Measurements from ENCODE around the gene SLC48A1. TPM values are rescaled to one million over a fixed set of nuclear protein-coding genes. Genes with fewer than 3 reads are reported as not detected.

SLC48A1 gene
- total RNA-seq, 4 donors from 2014 or later = 18.9 to 35.4 (median 25.4) TPM

DNA sequence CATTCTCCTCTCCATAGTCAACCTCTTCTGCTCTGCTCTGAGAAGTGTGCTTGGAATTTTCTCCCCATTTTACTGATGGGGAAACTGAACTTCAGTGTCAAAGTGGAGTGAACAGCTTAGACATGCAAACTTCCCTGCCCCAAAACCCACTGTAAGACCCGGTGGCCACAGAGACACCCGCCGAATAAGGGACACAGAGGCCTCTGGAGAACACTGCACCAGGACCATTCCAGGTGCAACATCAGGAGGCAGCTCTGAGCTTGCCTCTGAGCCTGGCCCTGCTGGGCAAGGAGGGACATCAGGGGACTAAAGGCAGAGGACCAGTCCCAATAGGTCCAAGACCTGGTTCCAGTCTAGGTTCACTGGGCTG, 45.0 kb downstream of the SLC48A1 start:
- no peaks in the 10 kb centered on the region for H3K27me3 ChIP-seq
- H3K36me3 ChIP-seq = no peaks in the 10 kb centered on the region
- H3K9me3 ChIP-seq = no peaks in the 10 kb centered on the region
- H3K4me3 ChIP-seq = peak overlapping the region; percentile 64 to 95 (median 82)
- 43% methylated on average over 3 of the region's 3 CpGs; no CpG with 5 or more reads in 1 of the 2 donors for WGBS, 2 donors
- TF ChIP-seq POLR2A (IDR thresholded peaks at IDR 0.05) = no peak
- TF ChIP-seq, protein P1, sequence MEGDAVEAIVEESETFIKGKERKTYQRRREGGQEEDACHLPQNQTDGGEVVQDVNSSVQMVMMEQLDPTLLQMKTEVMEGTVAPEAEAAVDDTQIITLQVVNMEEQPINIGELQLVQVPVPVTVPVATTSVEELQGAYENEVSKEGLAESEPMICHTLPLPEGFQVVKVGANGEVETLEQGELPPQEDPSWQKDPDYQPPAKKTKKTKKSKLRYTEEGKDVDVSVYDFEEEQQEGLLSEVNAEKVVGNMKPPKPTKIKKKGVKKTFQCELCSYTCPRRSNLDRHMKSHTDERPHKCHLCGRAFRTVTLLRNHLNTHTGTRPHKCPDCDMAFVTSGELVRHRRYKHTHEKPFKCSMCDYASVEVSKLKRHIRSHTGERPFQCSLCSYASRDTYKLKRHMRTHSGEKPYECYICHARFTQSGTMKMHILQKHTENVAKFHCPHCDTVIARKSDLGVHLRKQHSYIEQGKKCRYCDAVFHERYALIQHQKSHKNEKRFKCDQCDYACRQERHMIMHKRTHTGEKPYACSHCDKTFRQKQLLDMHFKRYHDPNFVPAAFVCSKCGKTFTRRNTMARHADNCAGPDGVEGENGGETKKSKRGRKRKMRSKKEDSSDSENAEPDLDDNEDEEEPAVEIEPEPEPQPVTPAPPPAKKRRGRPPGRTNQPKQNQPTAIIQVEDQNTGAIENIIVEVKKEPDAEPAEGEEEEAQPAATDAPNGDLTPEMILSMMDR (IDR thresholded peaks at IDR 0.05) = no peak
- peaks cover 79 to 93% (median 83%) of the 10 kb centered on the region in 3 donors for H3K4me1 ChIP-seq
- intact Hi-C loops (cut with DNase I) = no loop called here
- H3K27ac ChIP-seq = peak overlapping the region; percentile 96 to 99 (median 98)
- DNase-seq = no peak

DNA sequence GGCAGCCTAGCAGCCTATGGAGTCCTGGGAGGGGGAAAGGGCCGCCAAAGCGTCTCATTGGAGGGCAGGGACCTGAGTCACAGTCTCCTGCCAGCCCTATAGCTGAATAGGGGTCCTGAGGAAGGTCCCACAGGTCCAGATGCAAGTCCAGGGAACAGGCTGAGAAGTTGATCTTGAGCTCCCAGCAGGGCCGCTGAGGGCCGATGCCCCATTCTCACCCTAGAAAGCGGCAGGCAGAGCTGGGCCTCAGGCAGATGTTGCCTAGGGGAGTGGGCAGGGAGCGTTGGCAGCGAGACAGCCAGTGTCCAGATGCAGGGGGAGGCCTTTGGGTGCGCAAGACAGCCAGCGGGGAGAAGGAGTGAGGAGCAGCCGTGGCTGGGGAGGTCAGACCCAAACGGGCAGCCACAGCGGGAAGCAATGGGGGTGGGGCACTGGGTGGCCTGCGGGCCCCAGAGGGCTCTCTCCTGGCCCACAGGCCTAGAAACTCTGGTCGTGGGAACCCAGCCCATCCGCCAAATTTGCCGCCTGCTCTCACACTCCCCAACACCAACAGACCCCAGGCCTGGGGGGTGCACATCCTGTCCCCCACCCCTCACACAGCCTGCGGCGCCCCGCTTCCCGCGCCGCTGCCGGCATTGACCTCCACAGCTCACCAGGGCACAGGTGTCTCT, 45.6 kb downstream of the SLC48A1 start:
- no peak for DNase-seq
- intact Hi-C loops (cut with DNase I) = no loop called here
- no peaks in the 10 kb centered on the region for H3K36me3 ChIP-seq
- no peaks in the 10 kb centered on the region for H3K9me3 ChIP-seq
- 14 to 17% methylated on average over 7 of the region's 23 CpGs for WGBS, 2 donors
- peak overlapping the region; percentile 64 to 95 (median 82) for H3K4me3 ChIP-seq
- H3K27me3 ChIP-seq = no peaks in the 10 kb centered on the region
- TF ChIP-seq, protein P1 (IDR thresholded peaks at IDR 0.05) = no peak
- TF ChIP-seq POLR2A (IDR thresholded peaks at IDR 0.05) = no peak
- H3K27ac ChIP-seq = peak overlapping the region; percentile 96 to 99 (median 98)
- peaks cover 79 to 93% (median 81%) of the 10 kb centered on the region in 3 donors for H3K4me1 ChIP-seq

DNA sequence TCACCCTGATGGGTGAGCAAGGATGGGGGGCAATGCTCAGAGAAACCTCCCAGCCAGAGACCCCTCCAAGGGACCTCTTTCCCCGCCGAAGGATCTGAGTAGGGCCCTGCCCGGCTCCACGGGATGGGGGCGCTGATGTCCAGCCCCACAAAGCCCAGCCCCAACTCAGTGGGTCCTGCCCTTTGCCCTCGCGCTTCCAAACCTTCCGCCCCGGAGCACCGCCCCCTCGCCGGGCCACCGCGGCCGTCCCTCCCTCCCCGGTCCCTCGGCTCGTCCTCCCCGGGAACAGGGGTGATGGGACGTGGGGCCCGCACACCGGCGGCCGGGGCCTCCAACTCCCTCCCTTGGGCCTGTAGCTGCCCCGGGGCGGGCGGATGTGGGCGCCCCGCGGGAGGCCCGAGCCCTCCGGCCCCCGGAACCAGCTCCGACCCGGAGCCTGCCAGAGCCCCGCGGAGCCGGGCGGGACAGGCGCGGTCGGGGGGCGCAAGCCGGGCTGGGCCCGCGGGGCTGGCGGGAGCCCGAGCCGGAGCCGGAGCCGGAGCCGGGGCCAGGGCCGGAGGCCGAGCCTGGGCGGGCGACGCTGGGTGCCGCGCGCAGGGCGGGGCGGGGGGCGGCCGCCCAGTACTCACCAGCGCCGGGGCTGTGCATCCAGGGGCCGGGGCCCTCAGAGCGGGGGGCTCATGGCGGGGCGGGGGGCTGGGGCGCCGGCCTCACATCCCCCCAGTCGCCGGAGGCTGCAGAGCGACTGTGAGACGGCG, 46.3 kb downstream of the SLC48A1 start:
- Histone ChIP-seq H3K9me3 (no peaks in the 10 kb centered on the region), H3K27me3 (no peaks in the 10 kb centered on the region), H3K27ac (peak overlapping the region; percentile 96 to 99 (median 98)), H3K4me1 (peaks cover 77 to 93% (median 81%) of the 10 kb centered on the region in 3 donors), H3K4me3 (peak overlapping the region; percentile 64 to 95 (median 82)), H3K36me3 (no peaks in the 10 kb centered on the region)
- WGBS, 2 donors = 5% methylated on average over 4 of the region's 77 CpGs; no CpG with 5 or more reads in 1 of the 2 donors
- peak in 2 of 4 donors; percentile 20 to 52 for TF ChIP-seq POLR2A (IDR thresholded peaks at IDR 0.05)
- TF ChIP-seq, protein P1 (IDR thresholded peaks at IDR 0.05) = peak in 2 of 6 experiments; percentile 16 to 21
- no peak for DNase-seq
- intact Hi-C loops (cut with DNase I) = no loop called here

GRCh38 chr12:47819896-47820630, 47.0 kb downstream of the SLC48A1 start, which contains the start of gene HDAC7:
Gene HDAC7, minus strand, starts transcription at chr12:47819903. Its CDS starts 118 bp downstream, at chr12:47819785.
- no peak for DNase-seq
- Histone ChIP-seq H3K4me3 (peak within 1 kb of the TSS; percentile 64 to 95 (median 82)), H3K9me3 (no peaks in the 10 kb centered on the region), H3K4me1 (peaks cover 78 to 93% (median 81%) of the 10 kb centered on the region in 3 donors), H3K27ac (peak within 1 kb of the TSS; percentile 96 to 99 (median 98)), H3K27me3 (no peaks in the 10 kb centered on the region), H3K36me3 (no peaks in the 10 kb centered on the region)
- peak in 2 of 4 donors; percentile 77 to 91 for TF ChIP-seq POLR2A (IDR thresholded peaks at IDR 0.05)
- TF ChIP-seq, protein P1 (IDR thresholded peaks at IDR 0.05) = peak in 2 of 6 experiments; percentile 6 to 11
- 0% methylated on average over 1 to 9 of the region's 58 CpGs for WGBS, 2 donors
- intact Hi-C loops (cut with DNase I) = no loop called here
